Measurements from ENCODE around the gene PKN1.

- TF ChIP-seq EZH2phosphoT487 (IDR thresholded peaks at IDR 0.05; ENCODE audit: insufficient read depth, low read depth) (no peak), EZH2 (IDR thresholded peaks at IDR 0.05; ENCODE audit: insufficient read depth, poor library complexity, severe bottlenecking) (no peak)
These were observed 62.5 kb downstream of the PKN1 start for GRCh38 chr19:14495672-14496028.

Data from GM23248 (cell line).